Measurements from ENCODE around the gene COMMD6. TPM values are rescaled to one million over a fixed set of nuclear protein-coding genes. Genes with fewer than 3 reads are reported as not detected.

COMMD6 gene
- total and polyA plus RNA-seq, 2 experiments from 2014 or later = 34.9 to 339 TPM

- H2AFZ ChIP-seq = no peak overlapping the region
- H3K36me3 ChIP-seq (ENCODE audit: insufficient read depth) = peaks cover 5% of the 10 kb centered on the region; the same call in 1 of the 2 replicates
- no peaks in the 10 kb centered on the region for H3K4me1 Mint-ChIP-seq
- no peaks in the 10 kb centered on the region; the same call in 1 of the 2 replicates for H4K20me1 ChIP-seq (replicated peaks; ENCODE audit: insufficient read depth)
- ATAC-seq (no peak), DNase-seq (ENCODE audit: low spot score) (no peak)
- H3K9me3 Mint-ChIP-seq = no peaks in the 10 kb centered on the region; the same call in 2 of the 3 replicates
- H3K4me3 ChIP-seq = no peak overlapping the region
- H3K79me2 ChIP-seq (replicated peaks; ENCODE audit: insufficient read depth) = no peaks in the 10 kb centered on the region; the same call in 1 of the 2 replicates
- peaks cover 49% of the 10 kb centered on the region for H3K36me3 Mint-ChIP-seq (ENCODE audit: low read depth)
- H3F3A ChIP-seq (replicated peaks; ENCODE audit: low read depth) = no peaks in the 10 kb centered on the region
- H3K4me1 ChIP-seq (ENCODE audit: insufficient read depth) = no peaks in the 10 kb centered on the region
- H3K4me2 ChIP-seq = no peak overlapping the region
- H3K4me3 Mint-ChIP-seq = no peak overlapping the region
- TF ChIP-seq EZH2phosphoT487 (IDR thresholded peaks at IDR 0.05; ENCODE audit: unreplicated experiment) = no peak
- TF ChIP-seq ZNF114 (CRISPR knock-in tag; IDR thresholded peaks at IDR 0.05) = no peak
- no peak for TF ChIP-seq CREB1 (CRISPR knock-in tag; IDR thresholded peaks at IDR 0.05; ENCODE audit: low read depth)
- no peak for TF ChIP-seq ZNF331 (CRISPR knock-in tag; IDR thresholded peaks at IDR 0.05; ENCODE audit: low read depth)
- TF ChIP-seq, protein P1, sequence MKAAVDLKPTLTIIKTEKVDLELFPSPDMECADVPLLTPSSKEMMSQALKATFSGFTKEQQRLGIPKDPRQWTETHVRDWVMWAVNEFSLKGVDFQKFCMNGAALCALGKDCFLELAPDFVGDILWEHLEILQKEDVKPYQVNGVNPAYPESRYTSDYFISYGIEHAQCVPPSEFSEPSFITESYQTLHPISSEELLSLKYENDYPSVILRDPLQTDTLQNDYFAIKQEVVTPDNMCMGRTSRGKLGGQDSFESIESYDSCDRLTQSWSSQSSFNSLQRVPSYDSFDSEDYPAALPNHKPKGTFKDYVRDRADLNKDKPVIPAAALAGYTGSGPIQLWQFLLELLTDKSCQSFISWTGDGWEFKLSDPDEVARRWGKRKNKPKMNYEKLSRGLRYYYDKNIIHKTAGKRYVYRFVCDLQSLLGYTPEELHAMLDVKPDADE (IDR thresholded peaks at IDR 0.05) = no peak
- TF ChIP-seq NANOG (IDR thresholded peaks at IDR 0.05; ENCODE audit: borderline replicate concordance) = no peak
- TF ChIP-seq EZH2 (IDR thresholded peaks at IDR 0.05; ENCODE audit: low read depth, unreplicated experiment) = no peak
- H3K27me3 Mint-ChIP-seq (ENCODE audit: insufficient read depth, low read depth, poor library complexity) = no peaks in the 10 kb centered on the region
- no peaks in the 10 kb centered on the region for H3K9me2 ChIP-seq (ENCODE audit: insufficient read depth)
- no peaks in the 10 kb centered on the region for H3K27me3 ChIP-seq (ENCODE audit: insufficient read depth)
- H3K27ac Mint-ChIP-seq = peak overlapping the region; percentile 13; the same call in 1 of the 2 replicates
- H3K27ac ChIP-seq (ENCODE audit: low read depth) = no peak overlapping the region
These were observed 31.9 kb upstream of the COMMD6 start for GRCh38 chr13:75569576-75569975.

GRCh38 chr13:75566658-75567057 is 29.0 kb upstream of the COMMD6 start:
- no peak overlapping the region for H2AFZ ChIP-seq
- peak; percentile 29 for DNase-seq (ENCODE audit: low spot score)
- no peaks in the 10 kb centered on the region for H3K4me1 ChIP-seq (ENCODE audit: insufficient read depth)
- H3K79me2 ChIP-seq (replicated peaks; ENCODE audit: insufficient read depth) = no peaks in the 10 kb centered on the region
- ATAC-seq = no peak
- Mint-ChIP-seq H3K27me3 (ENCODE audit: insufficient read depth, low read depth, poor library complexity) (peaks cover 2% of the 10 kb centered on the region), H3K36me3 (ENCODE audit: low read depth) (peaks cover 27% of the 10 kb centered on the region; the same call in 2 of the 3 replicates), H3K9me3 (no peaks in the 10 kb centered on the region), H3K4me3 (no peak overlapping the region), H3K27ac (no peak overlapping the region), H3K4me1 (no peaks in the 10 kb centered on the region)
- no peak for TF ChIP-seq EZH2 (IDR thresholded peaks at IDR 0.05; ENCODE audit: low read depth, unreplicated experiment)
- peak in 1 of 2 experiments; percentile 59; a peak in 3 of 4 replicates for TF ChIP-seq CTCF (conservative IDR thresholded peaks at IDR 0.05; ENCODE audit: low read depth in 2 of 2)
- no peak for TF ChIP-seq CREB1 (CRISPR knock-in tag; IDR thresholded peaks at IDR 0.05; ENCODE audit: low read depth)
- H3K4me2 ChIP-seq = no peak overlapping the region
- peaks cover 5% of the 10 kb centered on the region; the same call in 1 of the 2 replicates for H3K36me3 ChIP-seq (ENCODE audit: insufficient read depth)
- no peaks in the 10 kb centered on the region for H3K9me2 ChIP-seq (ENCODE audit: insufficient read depth)
- H3K27me3 ChIP-seq (ENCODE audit: insufficient read depth) = no peaks in the 10 kb centered on the region
- no peaks in the 10 kb centered on the region for H3F3A ChIP-seq (replicated peaks; ENCODE audit: low read depth)
- no peak overlapping the region for H3K27ac ChIP-seq (ENCODE audit: low read depth)
- no peak overlapping the region for H3K4me3 ChIP-seq
- no peaks in the 10 kb centered on the region for H4K20me1 ChIP-seq (replicated peaks; ENCODE audit: insufficient read depth)
